HK-2 (cell line): ENCODE results near the gene DLEC1.

Source experiments
- DNase-seq: peaks from one replicate; pipeline ENCODE4 v3.0.0-alpha.2; 2018; ENCODE audit not compliant: unreplicated experiment

DLEC1 gene

GRCh38 chr3:38107911-38108648 lies 69.1 kb downstream of the DLEC1 start:
- DNase-seq, result no peak

GRCh38 chr3:38108649-38109579 lies 69.9 kb downstream of the DLEC1 start:
- no peak for DNase-seq

- no peak for DNase-seq
Measured at GRCh38 chr3:38109580-38110313, 70.7 kb downstream of the DLEC1 start.

DNA sequence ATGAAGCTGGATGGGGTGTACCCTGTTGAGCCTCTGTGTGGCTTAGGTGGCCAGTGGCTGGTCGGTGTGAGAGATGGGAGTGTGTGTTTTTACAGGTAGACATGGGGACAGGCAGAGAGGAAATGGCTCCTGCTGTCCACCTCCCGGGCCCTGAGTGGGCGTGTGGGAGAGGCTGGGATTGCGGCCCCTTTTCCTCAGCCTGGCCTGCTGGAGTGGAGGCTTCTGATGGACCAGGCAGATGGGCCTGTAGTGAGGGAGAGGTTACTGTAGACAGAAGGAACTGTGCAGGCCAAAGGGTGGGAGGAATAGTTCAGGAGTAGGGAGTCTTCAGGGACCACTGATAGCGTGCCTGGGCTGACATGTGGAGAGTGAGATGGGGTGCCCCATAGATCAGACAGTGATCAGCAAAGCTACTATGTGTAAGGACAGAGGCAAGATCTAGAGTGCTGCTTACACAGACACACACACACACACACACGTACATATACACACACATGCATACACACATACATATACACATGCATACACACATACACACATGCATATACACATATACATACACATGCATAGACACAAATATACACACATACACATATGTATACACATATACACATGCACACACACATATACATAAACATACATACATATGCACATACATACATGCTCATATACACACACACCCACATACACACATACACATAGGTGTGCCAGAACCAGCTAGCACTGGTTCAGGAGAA lies 71.5 kb downstream of the DLEC1 start:
- DNase-seq, result no peak

DNA sequence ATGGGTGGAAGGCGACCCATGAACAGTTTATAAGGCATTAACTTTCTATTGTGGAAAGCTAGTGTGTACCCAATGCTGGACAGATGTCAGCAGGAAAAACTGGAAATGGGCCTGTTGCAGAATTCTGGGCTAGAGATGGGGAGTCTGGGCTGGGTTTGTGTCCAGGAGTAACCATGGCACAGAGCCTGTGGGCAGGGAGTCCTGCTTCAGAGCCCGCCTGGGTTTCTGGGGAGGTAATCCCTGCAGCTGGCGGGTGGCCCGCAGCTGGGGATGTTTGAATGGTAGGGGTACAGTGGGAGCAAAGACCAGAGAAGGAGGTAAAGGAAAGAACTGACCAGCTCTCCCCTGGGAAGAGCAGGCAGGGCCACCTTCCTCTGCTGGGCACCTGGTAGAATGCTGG lies 72.2 kb downstream of the DLEC1 start:
- no peak for DNase-seq

- DNase-seq, result no peak
Measured at GRCh38 chr3:38111696-38112377, 72.8 kb downstream of the DLEC1 start.

DNA sequence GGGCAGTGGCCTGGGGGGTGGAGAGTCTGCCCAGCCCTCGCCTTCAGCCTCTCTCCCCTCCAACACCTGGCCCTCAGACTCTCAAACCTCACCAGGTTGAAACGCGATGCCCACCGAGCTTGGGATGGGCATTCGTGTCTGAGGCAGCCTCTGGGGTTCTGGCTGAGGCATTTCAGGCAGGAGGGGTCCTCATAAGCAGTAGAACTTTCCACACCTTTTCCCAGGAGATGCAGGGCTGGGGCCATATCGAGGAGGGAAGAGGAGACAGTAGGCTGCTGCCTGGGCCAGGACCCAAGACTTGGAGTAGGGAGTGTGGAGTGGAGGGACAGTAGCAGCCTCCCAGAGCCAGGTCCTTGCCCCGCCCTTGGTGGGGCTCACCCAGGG lies 73.4 kb downstream of the DLEC1 start:
- DNase-seq, result no peak

GRCh38 chr3:38114052-38114874 lies 75.3 kb downstream of the DLEC1 start:
- DNase-seq, result no peak

- DNase-seq, result no peak
Measured at GRCh38 chr3:38114875-38115644, 76.1 kb downstream of the DLEC1 start.

DNA sequence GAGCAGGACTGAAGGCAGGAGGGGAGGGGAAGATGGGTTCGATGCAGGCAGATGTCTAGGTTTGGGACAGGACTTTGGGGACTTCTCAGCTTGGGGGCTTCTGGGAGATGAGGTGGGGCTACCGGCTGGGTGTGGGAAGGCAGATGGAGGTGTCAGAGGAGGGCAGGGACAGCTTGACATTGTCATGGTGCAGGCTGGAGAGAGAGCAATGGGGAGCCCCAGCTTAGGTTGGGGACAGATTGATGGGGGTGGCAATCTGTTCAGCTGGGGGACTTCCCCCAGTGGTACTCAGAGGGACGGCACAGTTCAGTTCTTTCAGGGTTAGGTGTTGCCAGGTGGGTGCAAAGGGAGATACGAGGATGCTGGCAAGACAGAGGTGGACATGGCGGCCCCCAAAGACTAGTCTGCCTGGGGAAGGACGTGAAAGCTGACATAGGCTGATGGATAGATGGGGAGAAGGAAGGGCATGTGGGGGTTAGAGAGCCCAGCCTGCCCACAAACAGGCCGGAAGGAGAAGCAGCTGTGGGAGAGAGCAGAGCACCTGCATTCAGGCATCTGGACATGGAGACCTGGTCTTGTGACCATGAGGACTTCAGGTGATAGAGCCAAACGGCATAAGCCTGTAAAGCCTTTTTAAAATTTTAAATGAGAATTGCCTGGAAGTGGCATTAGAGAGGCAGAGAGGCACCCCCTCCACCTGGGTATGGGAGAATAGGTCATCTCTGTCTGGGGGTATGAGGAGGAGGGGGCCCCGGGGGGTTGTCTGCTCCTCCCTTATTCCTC lies 76.8 kb downstream of the DLEC1 start:
- no peak for DNase-seq

DNA sequence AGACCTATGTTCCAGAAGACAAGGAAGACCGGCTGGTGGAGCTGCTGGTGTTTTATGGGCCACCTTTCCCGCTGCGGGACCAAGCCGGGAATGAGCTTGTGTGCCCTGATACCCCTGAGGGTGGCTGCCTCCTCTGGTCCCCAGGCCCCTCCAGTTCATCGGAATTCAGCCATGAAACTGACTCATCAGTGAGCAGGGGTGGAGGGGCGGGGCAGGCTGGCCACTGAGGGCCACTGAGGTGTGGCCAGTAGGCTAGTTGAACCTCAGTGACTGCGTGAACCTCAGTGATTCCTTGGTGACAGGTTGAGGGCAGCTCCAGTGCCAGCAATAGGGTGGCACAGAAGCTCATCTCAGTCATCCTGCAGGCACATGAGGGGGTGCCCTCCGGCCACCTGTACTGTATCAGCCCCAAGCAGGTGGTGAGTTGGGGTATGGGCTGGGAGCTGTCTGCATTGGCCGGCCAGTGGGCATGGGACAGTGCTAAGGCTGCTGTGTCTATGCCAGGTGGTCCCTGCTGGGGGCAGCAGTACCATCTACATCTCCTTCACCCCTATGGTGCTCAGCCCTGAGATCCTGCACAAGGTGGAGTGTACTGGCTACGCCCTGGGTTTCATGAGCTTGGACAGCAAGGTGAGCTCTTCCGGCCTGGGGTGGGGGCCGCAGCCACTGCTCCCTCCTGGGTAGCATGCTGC lies 77.6 kb downstream of the DLEC1 start:
- no peak for DNase-seq

- DNase-seq, result no peak
Measured at GRCh38 chr3:38117163-38117716, 78.2 kb downstream of the DLEC1 start.

DNA sequence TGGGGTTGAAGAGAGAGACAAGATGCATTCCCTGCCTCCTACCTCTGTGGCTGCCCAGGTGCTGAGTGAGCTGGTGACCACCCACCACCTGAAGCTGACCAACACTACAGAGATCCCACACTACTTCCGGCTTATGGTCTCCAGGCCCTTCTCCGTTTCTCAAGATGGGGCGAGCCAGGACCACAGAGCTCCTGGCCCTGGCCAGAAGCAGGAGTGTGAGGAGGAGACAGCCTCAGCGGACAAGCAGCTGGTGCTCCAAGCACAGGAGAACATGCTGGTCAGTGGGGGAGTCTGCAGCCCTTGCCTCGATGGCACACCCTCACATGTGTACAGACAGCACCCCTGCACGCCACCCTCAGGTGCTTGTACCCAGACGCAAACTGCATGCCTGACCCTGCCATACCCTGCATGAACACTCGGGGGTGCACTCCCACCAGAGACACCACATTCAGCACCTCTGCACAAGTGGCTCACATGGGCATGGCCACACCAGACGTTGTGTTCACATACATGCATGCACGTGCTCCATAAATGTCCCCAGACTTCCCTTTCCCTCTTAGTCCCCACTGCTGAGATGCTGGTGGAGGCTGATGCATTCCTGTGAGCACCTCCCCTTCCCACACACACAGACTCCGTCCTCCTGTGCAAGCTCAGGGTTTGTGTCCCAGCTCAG lies 78.9 kb downstream of the DLEC1 start:
- DNase-seq, result peak; percentile 43

GRCh38 chr3:38118421-38119247 lies 79.6 kb downstream of the DLEC1 start:
- no peak for DNase-seq

DNA sequence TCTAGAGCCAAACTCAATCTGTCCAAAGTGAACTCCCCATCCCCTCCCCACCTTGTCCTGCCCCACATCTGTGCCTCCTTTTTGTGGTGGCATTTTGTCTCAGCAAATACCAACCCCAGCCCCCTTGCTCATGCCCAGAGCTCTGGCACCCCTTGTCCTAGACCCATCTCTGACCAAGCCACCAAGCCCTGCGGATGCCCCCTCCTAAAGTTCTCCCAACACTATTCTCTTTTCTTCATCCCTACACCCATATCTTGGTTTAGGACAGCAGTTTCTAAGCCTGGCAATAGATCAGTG lies 80.2 kb downstream of the DLEC1 start:
- no peak for DNase-seq
